Breast epithelium (tissue), 4 donors: ENCODE results near the gene RAB22A. TPM values are rescaled to one million over a fixed set of nuclear protein-coding genes. Genes with fewer than 3 reads are reported as not detected.

Experiments
- DNase-seq, 2 donors: peaks; one replicate each; pipeline ENCODE4 v3.0.0-alpha.2; 2019; ENCODE audit warnings: low spot score in 2 of 2
- H3K27ac ChIP-seq, 2 donors: fragments of 200-600 bp; sonication (generic) in 1 of 2; one replicate each; pipeline ENCODE4 v1.5.1; 2016 to 2019; ENCODE audit warnings: mild to moderate bottlenecking in 1 of 2
- H3K27me3 ChIP-seq, 2 donors: fragments of 200-600 bp; sonication (generic) in 1 of 2; one replicate each; pipeline versions ENCODE4 v1.5.1 to v1.6.0; 2017 to 2019; ENCODE audit warnings: control low read depth in 1 of 2, mild to moderate bottlenecking in 1 of 2
- H3K36me3 ChIP-seq: fragments of 200-600 bp; one replicate; pipeline ENCODE4 v1.5.1; 2019
- H3K4me1 ChIP-seq, 2 donors: fragments of 200-600 bp; sonication (generic); one replicate each; pipeline ENCODE4 v1.5.1; 2016 to 2019; ENCODE audit warnings: control low read depth in 1 of 2
- H3K4me3 ChIP-seq, 3 donors: fragments of 200-600 bp; sonication (generic); 1 replicate in 2 of 3; 2 replicates in 1 of 3; pipeline ENCODE4 v1.5.1; 2016 to 2019; ENCODE audit warnings: mild to moderate bottlenecking in 3 of 3, moderate library complexity in 2 of 3
- H3K9me3 ChIP-seq, 2 donors: fragments of 200-600 bp; sonication (generic) in 1 of 2; one replicate each; pipeline ENCODE4 v1.5.1; 2016 to 2019; ENCODE audit warnings: control low read depth in 1 of 2
- CTCF ChIP-seq, 3 donors: fragments of 450-650 bp; IDR thresholded peaks; one replicate each; pipeline ENCODE4 v1.5.1; 2016 to 2017; ENCODE audit warnings: antibody characterized with exemption in 3 of 3, mild to moderate bottlenecking in 3 of 3, moderate library complexity in 3 of 3
- POLR2A ChIP-seq: fragments of 450-650 bp; IDR thresholded peaks from one replicate; pipeline ENCODE4 v1.6.1; 2016; ENCODE audit warnings: antibody characterized with exemption, mild to moderate bottlenecking, moderate library complexity
- POLR2AphosphoS5 ChIP-seq, 3 donors: sonication (generic); formaldehyde crosslinking; IDR thresholded peaks; one replicate each; pipeline ENCODE4 v1.6.1; 2017; ENCODE audit warnings: antibody characterized with exemption in 3 of 3
- intact Hi-C: fragments of 100-400 bp; cut with DNase I; formaldehyde crosslinking; loops from one replicate; pipeline ENCODE4 v1.15.1; 2023; ENCODE audit warnings: low total_unique reads
- total RNA-seq, 3 donors: library from RNA; depleted of rRNA; stranded (reverse); fragments of >200 nt; gene quantifications; one replicate each; pipeline ENCODE4 v1.1.0, GENCODE V29; 2016

Gene RAB22A
- total RNA-seq, 3 donors from 2014 or later = 17.7 to 22.4 (median 22.2) TPM

DNA sequence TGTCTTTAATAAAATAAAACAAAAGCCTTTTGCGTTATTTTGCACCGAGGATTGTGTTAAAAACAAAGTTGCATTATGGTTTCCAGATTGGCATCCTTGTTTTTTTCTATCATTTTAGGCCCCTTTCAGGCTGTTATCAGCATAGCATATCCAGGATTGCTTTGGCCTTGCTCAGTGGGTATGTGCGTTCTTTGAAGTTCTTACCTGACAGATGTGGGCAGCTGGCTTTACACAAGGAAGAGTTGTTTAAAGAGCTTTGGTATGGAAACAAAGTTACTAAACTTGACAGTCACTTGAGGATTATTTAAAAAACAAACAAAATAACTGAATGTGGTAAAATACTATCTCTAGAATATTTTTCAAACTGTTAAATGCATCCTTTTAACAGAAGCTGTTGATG, 86.1 kb downstream of the RAB22A start:
- Histone ChIP-seq H3K4me3 (no peak overlapping the region), H3K9me3 (no peaks in the 10 kb centered on the region), H3K4me1 (peaks cover 0 to 5% of the 10 kb centered on the region in 2 donors), H3K36me3 (no peaks in the 10 kb centered on the region), H3K27me3 (no peaks in the 10 kb centered on the region), H3K27ac (no peak overlapping the region)
- DNase-seq = no peak
- TF ChIP-seq POLR2A (no peak), POLR2AphosphoS5 (IDR thresholded peaks at IDR 0.05) (no peak), CTCF (IDR thresholded peaks at IDR 0.05) (no peak)
- intact Hi-C loops = no loop called here

DNA sequence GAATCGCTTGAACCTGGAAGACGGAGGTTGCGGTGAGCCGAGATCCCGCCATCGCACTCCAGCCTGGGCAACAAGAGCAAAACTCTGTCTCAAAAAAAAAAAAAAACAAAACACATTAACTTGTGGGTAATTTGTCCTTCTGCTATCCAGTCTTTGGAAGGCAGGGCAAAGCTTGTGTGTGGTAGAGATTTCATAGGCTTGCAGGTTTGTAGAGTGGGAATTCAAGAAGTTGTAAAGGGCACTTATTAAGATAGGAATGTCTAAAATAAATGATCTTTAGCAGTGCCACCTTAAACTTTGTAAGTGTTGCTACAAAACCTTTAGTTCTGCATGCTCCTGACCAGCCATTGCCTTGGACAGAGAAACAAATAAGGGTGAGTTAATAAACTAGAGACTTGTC, 87.9 kb downstream of the RAB22A start:
- Histone ChIP-seq H3K4me3 (no peak overlapping the region), H3K27me3 (no peaks in the 10 kb centered on the region), H3K4me1 (no peaks in the 10 kb centered on the region), H3K27ac (no peak overlapping the region), H3K9me3 (no peaks in the 10 kb centered on the region), H3K36me3 (no peaks in the 10 kb centered on the region)
- no peak for DNase-seq
- TF ChIP-seq CTCF (IDR thresholded peaks at IDR 0.05) (no peak), POLR2AphosphoS5 (IDR thresholded peaks at IDR 0.05) (no peak), POLR2A (no peak)
- intact Hi-C loops = no loop called here

- TF ChIP-seq POLR2AphosphoS5 (IDR thresholded peaks at IDR 0.05) (no peak), POLR2A (no peak), CTCF (IDR thresholded peaks at IDR 0.05) (no peak)
- Histone ChIP-seq H3K36me3 (no peaks in the 10 kb centered on the region), H3K27ac (no peak overlapping the region), H3K9me3 (no peaks in the 10 kb centered on the region), H3K27me3 (no peaks in the 10 kb centered on the region), H3K4me1 (no peaks in the 10 kb centered on the region), H3K4me3 (no peak overlapping the region)
- no peak for DNase-seq
- intact Hi-C loops = no loop called here
These were observed 88.7 kb downstream of the RAB22A start for GRCh38 chr20:58398254-58398653.

DNA sequence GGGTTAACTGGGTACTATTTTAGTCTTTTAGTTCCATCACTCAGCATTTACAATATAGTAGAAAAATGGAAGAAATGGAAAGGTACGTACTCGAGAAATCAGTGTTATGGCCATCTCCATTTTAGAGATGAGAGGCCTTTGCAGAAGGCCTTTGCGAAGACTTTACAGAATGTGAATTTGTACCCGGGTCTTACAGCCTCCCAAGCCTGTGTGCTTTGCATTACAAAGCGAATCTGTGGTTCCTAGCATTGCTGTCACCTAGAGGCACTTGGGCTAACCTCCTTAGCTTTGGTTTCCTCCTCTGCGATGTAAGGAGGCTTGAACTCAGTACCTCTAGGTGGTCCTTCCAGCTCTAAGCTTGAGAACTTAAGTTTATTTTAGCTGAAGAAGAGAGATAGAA, 90.4 kb downstream of the RAB22A start:
- intact Hi-C loops = no loop called here
- Histone ChIP-seq H3K9me3 (no peaks in the 10 kb centered on the region), H3K36me3 (no peaks in the 10 kb centered on the region), H3K27me3 (no peaks in the 10 kb centered on the region), H3K4me1 (no peaks in the 10 kb centered on the region), H3K4me3 (no peak overlapping the region), H3K27ac (no peak overlapping the region)
- TF ChIP-seq CTCF (IDR thresholded peaks at IDR 0.05) (no peak), POLR2A (no peak), POLR2AphosphoS5 (IDR thresholded peaks at IDR 0.05) (no peak)
- no peak for DNase-seq

DNA sequence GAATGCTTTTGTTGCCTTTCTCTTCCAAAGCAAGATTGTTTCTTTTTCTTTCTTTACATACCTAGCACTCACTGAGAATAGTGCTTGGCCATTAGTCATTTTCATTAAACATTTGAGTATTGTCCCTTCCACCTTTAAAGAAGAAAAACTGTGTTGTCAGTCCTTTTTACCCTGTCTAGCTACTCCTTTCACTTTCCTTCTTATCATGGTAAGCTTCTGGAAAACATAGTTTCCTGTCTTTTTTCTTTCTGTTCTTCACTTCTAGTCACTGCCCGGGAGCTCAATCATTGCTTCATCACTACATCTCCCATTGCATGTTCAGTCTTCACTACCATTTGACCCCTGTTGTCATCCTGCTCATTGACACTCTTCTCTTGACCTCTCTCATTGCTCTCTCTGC, 91.6 kb downstream of the RAB22A start:
- Histone ChIP-seq H3K9me3 (no peaks in the 10 kb centered on the region), H3K4me3 (no peak overlapping the region), H3K27ac (no peak overlapping the region), H3K36me3 (no peaks in the 10 kb centered on the region), H3K4me1 (no peaks in the 10 kb centered on the region), H3K27me3 (no peaks in the 10 kb centered on the region)
- DNase-seq = no peak
- intact Hi-C loops = no loop called here
- TF ChIP-seq POLR2AphosphoS5 (IDR thresholded peaks at IDR 0.05) (no peak), CTCF (IDR thresholded peaks at IDR 0.05) (no peak), POLR2A (no peak)
